NOMO-1 treated with dmso at 0.1 percent for 144 hours (cell line): Measurements from ENCODE around the gene METTL15.
"Not testable (repeated sequence)": the region's sequence is repeated elsewhere in the genome, so short reads cannot be mapped to it uniquely, and the experiment has no call there.

Experiments
- DNase-seq: peaks from one replicate; lab custom pipeline; 2025; ENCODE audit not compliant: unreplicated experiment; lab: John Stamatoyannopoulos, UW

METTL15 gene, protein sequence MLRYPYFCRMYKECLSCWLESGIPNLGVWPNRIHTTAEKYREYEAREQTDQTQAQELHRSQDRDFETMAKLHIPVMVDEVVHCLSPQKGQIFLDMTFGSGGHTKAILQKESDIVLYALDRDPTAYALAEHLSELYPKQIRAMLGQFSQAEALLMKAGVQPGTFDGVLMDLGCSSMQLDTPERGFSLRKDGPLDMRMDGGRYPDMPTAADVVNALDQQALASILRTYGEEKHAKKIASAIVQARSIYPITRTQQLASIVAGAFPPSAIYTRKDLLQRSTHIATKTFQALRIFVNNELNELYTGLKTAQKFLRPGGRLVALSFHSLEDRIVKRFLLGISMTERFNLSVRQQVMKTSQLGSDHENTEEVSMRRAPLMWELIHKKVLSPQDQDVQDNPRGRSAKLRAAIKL

DNA sequence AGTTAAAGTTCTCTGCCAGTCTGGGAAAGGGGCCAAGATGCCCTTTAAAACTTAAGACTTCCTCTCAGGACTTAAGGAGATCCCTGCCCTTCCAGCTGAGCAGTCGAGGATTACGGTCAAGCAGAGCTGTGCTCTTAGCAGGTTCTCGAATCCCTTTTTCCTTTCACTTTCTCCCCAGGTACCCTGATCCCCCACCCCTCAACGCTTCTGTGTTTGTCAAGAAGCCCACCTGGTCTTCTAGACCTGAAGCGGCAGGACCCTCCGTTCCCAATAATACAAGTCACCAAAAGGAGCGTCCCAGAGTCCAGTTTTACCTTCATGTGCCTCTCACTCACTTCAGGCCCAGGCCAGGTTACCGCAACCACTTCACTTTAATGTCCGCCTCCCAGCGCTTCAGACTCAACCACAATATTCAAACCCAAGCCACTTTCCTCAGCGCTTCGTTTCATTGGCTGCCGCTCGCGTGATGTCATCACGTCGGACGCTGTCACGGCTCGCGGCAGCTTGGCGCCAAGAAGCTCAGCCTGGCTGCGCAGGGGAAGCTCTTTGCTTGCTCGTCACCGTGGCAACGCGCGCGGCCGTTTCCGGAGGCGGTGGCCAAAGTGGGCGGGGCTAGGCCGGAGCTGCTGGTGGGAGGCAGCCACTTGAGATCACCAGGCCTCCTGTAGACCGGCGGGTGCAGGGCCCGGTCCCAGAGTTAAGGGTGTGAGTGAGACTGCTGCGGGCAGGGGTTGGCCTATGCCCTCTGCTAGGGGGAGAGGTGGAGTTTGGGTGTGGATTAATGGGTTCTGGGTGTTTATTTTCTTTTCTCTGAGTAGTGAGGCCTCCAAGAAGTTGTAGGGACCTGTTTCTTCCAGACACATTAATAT lies at the start of gene METTL15, which contains the start of gene KIF18A:
Gene METTL15, plus strand, starts transcription at position 639 of the 869 bp plus-strand sequence. CDS start 4,947 bp downstream, outside the sequence.
Gene KIF18A, minus strand, starts transcription at position 407 of the 869 bp plus-strand sequence. CDS start 10,209 bp downstream, outside the sequence.
- peak; percentile 96 for DNase-seq

DNA sequence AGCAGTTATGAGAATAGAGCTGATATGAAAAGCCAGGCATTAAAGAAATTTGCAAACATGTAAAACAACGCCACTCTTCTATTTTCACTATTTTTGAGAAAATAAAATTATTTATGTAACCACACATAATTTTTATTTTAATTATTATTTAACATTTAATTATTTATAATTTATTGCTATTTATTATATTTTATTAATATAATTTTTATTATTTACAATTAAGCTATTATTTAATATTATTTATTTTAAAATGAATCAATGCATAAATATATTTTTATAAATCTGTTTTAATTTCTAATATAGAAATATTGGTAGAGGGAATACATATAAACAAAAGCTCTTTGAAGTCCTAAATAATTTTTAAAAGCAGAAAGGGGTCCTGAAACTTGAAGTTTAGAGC lies 36.9 kb upstream of the METTL15 start:
- no peak for DNase-seq

DNA sequence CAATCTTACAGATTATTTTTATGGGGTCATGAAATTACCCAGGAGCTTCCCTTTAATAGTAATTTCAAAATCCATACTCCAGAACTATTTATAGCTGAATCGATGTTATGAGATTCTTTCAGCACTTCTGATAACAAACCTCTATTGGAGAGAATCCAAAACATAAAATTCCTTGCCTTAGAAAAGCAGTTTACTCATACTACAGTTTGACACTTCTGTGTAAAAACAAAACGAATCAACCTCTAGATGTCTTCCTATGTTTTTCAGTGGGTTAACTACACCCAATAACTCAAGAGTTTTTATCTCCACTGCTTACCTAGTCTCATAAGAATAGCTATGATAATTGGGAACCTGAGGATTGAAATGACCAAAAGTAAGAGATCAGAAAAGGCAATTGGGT lies 35.9 kb upstream of the METTL15 start:
- no peak for DNase-seq

DNA sequence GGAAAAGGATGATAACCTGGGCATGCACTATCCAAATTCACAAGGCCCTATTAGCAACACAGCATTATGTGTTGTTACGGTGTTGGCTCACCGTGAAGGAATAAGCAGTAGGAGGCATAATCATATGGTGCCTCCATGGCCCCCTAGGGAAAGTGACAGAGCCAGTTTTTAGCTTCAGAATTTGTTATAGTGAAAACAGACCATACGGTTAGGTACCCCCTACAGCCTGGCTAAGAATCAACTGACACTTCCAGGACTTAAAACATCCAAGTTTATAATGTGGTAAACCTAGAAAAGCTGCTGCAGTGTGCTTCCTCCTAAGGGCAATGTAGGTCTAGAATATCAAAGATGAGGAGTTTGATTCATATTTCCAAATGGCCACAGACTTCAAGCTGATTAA lies 30.7 kb upstream of the METTL15 start:
- DNase-seq, result no peak

DNA sequence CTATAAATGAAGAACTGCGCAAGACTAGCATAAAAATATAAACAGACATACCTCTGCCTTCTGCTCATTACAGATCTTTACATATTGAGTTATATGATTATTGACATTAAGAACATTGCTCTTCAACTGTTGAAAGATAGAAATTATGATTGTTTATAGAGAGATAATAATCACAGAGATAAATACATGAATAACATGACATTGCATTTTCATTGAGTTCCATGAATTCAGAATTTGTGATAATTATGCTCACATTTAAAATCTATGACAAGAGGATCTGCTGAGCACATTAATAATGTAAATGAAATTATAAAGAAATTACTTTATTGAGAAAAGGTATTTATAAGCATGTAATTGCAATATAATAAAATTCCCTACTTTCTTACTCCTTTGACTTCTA lies 25.1 kb upstream of the METTL15 start:
- no peak for DNase-seq

DNA sequence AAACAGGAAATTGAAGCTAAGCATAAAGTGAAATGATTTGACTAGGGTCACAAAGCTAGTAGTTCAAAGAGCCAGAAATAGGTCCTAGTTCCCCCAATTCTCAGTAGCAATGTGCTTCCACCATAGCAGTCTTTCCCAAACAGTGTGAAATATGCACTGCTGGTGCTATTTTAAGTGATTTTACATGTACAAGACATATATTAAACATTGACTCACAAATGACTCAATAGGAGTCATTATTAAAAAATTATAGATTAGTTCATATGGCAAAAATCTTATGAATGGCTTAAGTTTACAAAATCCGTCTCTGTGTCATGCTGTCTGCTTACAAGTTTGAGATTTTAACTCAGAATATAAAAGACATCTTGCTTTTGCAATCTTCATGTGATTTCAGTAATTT lies 21.6 kb upstream of the METTL15 start:
- no peak for DNase-seq

DNA sequence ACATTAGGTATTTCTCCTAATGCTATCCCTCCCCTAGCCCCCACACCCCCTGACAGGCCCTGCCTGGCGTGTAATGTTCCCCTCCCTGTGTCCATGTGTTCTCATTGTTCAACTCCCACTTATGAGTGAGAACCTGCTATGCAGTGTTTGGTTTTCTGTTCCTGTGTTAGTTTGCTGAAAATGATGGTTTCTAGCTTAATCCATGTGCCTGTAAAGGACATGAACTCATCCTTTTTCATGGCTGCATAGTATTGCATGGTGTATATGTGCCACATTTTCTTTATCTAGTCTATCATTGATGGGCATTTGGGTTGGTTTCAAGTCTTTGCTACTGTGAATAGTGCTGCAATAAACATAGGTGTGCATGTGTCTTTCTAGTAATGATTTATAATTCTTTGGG lies 21.0 kb upstream of the METTL15 start:
- DNase-seq, result not testable (repeated sequence)

DNA sequence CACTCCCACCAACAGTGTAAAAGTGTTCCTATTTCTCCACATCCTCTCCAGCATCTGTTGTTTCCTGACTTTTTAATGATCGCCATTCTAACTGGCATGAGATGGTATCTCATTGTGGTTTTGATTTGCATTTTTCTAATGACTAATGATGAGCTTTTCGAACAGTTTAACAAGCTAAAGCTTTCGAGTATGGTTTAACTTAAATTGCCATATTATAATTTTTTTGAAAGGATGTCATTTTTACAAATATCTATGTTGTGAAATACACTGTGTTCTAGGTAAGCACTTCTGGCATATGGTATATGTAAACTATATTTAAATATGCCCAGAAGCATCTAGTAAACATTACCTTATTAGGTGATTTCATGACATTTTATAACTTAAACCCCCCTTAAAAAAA lies 20.5 kb upstream of the METTL15 start:
- DNase-seq, result not testable (repeated sequence)

DNA sequence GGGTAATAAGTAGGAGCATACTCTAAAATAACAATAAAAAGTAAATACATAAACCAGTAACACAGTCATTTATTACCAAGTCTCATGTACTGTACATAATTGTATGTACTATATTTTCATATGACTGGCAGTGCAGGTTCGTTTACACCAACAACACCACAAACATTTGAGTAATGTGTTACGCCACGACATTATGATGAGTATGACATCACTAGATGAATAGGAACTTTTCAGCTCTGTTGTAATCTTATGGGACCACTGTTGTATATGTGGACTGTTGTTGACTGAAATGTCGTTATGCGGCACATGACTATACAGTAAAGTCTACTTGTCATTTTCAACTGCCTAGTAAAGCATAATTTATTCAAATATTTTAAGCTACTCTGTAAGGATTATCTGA lies 18.8 kb upstream of the METTL15 start:
- no peak for DNase-seq

DNA sequence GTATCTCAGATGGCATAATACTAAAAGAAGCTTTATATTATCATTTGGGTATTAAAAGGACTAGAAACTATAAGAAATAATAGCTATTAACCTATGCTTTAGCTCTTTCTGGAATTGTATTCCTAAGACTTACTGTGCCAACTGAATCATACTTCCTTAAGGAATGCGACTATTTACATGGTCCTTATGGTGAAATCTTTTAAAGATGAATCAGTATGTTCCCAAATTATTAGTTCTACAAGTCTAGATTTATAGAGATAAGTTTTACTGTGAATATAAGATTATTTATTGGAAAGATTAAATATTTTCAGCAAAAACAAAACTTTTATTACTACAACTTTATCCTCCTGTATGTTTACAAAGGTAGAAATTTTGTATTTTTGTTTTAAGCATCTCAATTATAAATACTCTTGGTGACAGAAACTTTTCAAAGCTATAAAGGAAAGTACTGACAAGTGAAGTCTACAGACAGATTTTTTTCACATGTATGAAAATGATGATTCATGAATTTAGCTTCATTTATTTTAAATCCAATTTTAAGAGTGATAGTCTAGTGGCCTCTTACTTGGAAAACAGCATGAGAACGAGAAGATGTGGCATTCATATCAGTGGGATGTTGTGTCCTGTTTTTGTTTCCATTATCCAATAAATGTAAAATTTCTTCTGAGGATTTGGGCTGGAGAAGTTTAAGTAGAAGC lies 18.0 kb upstream of the METTL15 start:
- DNase-seq, result no peak

DNA sequence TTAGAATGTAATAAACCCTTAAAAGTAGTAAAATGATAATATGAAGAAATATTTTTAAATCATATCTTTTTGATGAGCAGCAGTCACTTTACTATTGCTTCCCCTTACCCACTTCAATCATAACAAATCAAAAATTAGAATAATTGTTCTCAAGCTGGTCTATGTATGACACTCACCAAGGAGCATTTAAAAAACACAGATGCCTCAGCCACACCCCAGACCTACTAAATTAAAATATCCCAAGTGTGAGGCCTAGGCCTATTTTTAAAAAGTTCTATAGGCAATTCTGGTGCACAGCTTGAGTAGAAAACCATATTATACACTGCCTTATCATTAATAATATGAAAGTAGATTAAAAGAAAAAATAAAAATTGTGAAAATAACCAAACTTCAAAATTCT lies 15.4 kb upstream of the METTL15 start:
- no peak for DNase-seq

DNA sequence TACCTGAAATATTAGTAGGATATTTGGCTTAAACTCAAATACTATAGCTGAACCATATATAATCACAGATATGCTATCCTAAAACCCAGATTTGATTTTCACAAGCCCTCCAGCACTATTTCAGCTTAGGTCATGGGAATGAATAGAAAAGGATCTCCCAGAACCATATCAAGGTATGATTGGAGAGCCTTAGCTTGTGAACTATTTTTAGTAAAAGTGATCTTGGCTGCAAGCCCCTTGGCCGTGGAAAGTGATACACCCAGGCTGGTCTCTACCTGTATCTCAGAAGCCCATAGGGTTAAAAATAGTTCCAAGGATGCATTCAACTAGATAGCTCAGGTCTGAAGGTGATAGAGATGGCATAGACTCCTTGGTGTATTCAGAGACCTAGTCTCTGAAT lies 9.9 kb upstream of the METTL15 start:
- no peak for DNase-seq

DNA sequence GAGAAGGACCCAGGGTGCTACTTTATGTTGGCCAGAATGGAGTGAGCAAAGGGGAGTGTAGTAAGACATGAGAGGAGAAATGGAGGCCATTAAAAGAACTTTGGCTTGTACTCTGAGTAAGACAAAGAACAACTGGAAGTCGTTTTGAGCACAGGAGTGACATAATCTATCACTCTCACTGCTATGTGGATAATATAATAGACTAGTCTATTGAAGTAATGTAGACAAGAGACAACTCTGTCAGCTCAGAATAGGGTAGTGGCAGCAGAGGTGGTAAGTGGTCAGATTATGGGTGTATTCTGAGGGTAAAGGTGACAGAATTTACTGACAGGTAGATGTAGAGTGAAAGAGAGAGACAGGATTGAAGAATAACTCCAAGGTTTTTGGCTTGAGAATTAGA lies 8.5 kb upstream of the METTL15 start:
- no peak for DNase-seq

DNA sequence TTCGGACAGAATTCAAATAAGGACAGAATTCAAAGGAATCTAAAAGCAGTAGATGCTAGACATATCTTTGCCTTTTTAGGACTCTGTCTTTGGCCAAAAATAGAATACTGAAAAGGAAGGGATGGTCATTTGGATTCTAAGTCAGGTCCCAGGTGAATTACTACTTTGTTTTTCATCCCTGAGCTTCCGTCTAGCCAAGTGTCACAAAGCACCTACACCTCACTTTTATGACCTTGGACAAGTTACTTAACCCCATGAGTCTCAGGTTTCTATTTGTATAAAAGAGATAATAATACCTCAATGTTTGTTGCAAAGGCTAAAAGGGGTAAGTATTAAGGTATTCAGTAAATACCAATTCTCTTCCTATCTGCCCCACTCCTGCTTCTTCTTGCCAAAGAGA lies 7.5 kb upstream of the METTL15 start:
- DNase-seq, result no peak

DNA sequence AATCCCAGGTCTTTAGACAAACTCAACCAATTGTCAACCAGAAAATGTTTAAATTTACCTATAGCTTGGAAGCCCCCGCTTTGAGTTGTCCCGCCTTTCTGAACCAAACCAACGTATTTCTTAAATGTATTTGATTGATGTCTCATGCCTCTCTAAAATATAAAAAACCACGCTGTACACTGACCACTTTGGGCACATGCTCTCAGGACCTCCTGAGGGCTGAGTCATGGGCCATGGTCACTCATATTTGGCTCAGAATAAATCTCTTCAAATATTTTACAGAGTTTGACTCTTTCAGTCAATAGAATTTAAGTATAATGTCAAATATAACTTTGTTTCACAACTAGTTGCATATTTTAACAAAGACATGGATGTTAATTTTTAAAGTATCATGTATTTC lies 5.9 kb upstream of the METTL15 start:
- DNase-seq, result not testable (repeated sequence)

DNA sequence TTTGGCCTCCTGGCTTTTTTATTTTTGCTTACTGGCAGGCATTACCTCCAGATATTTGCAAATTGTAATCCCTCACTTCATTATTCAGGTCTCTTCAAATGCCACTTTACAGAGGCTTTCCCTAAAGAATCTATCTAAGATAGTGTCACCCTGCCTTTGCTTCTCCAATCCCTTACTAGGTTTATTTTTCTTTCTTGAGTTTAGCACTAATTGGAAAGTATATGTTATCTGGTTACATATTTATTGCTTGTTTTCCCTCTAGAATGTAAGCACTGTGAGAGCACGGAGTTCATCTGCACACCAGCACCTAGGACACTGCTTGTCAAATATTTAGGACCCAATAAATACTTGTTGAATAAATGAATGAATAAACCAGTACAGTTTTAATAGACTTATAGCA lies 3.8 kb upstream of the METTL15 start:
- DNase-seq, result no peak

DNA sequence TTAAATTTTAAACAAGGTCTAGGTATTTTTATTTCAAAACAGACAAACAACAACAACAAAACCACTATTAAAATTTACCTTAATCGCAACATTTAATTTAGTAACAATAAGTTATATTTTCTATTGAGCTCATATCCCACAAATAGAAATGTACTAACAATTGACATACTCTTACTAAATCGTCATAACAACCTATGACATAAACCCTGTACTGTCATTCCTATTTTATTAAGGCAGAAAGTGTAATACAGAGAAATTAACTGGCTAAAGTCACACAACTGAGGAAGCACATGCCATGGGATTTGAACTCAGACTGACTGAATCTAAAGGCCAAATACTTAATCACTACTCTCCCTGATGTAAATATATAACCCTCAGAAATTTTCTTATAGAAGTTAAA lies 3.2 kb upstream of the METTL15 start:
- no peak for DNase-seq

DNA sequence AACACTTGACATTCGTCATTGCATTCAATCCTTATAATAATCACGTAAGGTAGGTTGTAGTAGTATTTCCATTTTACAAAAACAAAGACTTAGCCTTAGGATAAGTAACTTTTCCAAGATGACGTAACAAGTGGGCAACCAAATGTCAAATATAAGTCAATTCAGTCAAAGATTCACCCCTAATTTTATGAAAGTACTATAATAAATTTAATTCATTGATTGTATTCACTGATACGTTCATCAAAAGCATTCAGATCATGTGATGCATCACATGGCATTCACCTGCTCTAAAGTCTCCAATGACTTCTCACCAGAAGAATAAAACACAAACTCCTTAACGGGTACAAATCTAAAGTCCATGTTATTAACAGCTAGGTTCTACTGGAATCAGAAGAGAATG lies 2.3 kb upstream of the METTL15 start:
- no peak for DNase-seq

DNA sequence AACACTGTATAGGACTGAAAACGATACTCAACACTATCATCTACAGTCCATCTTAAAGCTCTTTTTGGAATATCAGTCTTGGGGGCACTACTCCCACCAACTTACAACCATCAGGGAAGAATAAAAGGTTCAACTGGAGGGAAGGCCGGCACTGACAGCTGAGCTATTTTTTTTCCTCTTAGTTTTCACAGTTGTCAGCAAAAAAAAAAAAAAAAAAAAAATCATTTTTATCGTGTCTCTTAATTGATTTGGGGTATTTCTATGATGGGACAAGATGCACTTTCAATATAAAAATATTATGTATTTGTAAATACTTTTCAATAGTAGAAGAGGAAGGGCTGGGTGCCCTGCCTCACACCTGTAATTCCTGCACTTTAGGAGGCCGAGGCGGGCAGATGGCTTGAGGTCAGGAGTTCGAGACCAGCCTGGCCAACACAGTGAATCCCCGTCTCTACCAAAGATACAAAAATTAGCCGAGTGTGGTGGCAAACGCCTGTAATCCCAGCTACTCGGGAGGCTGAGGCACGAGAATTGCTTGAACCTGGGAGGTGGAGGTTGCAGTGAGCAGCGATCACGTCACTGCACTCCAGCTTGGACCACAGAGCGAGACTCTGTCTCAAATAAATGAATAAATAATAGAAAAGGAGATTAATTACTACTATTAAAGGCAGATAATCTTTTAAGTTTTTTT lies 1.7 kb upstream of the METTL15 start:
- DNase-seq, result no peak

DNA sequence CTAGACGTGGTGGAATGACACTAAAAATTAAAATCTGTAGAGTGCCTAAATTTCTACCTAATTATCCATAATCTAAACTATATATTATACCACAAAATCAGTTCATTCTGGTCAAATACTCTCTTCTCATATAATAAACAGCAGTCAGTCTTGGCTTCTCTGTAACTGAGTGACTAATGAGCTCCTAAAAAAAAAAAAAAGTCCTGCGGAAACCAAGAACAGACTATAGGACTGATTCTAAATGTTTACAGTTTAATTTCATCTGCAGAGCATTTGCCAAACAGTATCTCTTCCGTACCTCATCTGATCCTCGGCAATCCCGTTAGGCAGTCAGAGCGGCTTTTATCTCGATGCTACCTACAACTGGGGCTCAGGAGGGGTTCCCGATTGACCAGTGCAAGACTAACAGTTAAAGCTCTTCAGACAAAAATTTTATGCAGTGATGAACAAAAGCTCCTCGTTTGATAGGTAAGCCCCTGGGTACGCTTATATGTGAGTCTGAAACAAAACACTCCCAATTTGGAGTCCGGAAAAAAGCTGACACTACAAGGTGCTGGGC lies 918 bp upstream of the METTL15 start:
- DNase-seq, result no peak

DNA sequence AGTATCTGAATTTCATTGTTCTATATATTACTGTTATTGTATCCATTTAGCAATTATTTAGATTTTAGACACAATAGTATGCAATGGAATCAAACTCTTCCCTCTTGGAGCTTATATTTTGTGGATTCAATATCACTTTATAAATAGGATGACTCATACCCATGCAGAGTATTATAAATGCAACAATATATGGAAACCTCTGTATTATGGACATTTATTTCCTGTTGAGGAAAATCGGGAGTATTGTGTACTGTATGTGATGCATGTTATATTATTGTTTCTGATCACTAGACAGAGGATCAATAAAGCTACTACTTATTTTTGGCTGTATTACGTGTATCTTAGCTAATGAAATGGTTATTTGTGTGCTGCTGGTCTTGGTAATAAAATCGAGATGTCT lies 770 bp downstream of the METTL15 start:
- no peak for DNase-seq
